Activated T-cell treated with anti-CD3 and anti-CD28 coated beads for 48 hours (primary cell): Measurements from ENCODE around the gene UBTD1.
"Not testable (repeated sequence)": the region's sequence is repeated elsewhere in the genome, so short reads cannot be mapped to it uniquely, and the experiment has no call there.

Source experiments
- DNase-seq: peaks from one replicate; pipeline ENCODE4 v3.0.0-alpha.2; 2020; ENCODE audit warnings: low read depth

Gene UBTD1

DNA sequence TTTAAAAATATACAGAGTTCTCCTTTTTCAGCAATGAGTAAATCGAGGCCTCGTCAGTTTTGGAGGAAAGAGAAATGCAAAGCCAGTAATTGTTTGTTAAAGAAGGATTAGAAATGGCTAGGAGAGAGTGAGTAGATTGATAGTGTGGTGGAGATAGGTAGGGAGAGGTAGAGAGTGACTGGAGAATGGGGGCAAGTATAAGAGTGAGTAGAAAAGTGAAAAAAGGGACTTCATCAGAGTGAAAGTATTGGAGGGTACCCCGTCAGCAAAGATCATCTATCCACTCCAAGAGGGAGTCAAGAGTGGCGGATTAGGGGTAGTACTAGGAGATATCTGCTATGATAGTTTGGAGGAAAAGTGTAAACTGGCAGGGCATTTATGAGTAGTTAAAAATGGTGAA lies 64.6 kb downstream of the UBTD1 start:
- DNase-seq: no peak

DNA sequence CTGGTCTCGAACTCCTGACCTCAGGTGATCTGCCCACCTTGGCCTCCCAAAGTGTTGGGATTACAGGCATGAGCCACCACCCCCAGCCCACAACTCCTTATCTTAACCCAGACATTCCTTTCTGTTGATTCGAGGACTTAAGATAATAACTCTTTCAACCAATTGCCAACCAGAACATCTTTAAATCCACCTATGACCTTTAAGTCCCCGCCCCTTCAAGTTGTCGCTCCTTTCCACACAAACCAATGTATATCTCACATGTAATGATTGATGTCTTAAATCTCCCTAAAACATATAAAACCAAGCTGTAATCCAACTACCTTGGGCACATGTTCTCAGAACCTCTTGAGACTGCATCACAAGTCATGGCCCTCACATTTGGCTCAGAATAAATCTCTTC lies 66.1 kb downstream of the UBTD1 start:
- no peak for DNase-seq

DNA sequence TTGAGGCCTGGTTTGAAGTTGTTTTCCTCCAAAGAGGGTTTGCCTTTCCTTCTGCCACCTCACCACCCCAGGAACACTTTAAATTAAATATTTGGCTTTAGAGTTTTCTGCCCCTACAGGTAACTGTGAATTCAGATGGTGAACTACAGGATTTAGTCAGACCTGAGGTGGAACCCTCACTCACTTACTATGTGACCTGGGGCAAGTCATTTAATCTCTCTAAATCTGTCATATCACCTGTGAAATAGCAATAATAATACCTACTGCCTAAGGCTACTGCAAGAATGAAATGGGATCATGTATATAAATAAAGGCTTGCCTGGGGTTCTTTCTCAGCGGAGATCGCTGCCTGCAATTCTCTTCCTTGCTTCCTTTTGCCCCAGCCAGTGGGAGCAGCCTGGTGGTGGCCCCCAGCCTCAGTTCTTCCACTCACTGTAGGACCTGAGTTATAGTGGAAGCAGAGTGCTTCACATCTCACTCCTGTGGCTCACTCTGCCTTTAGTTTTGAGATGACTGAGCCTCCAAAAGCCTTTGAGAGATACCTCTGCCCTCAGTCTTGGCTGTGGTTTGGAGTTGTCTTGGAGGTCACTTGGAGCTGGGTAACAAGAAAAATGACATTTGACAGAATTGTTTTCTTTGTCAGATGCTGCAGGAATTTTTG lies 67.7 kb downstream of the UBTD1 start:
- DNase-seq: no peak

DNA sequence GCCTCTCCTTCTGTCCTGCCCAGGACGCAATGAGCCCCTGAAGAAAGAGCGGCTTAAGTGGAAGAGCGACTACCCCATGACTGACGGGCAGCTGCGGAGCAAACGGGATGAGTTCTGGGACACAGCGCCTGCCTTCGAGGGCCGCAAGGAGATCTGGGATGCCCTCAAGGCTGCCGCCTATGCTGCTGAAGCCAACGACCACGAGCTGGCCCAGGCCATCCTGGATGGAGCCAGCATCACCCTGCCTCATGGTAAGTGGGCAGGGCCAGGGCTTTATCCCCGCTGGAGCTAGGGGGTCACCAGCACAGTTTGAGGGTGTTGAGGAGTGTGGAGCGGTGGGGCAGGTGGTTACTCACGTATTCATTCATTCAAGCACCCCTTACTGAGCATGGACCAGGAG lies 69.2 kb downstream of the UBTD1 start:
- DNase-seq: no peak

DNA sequence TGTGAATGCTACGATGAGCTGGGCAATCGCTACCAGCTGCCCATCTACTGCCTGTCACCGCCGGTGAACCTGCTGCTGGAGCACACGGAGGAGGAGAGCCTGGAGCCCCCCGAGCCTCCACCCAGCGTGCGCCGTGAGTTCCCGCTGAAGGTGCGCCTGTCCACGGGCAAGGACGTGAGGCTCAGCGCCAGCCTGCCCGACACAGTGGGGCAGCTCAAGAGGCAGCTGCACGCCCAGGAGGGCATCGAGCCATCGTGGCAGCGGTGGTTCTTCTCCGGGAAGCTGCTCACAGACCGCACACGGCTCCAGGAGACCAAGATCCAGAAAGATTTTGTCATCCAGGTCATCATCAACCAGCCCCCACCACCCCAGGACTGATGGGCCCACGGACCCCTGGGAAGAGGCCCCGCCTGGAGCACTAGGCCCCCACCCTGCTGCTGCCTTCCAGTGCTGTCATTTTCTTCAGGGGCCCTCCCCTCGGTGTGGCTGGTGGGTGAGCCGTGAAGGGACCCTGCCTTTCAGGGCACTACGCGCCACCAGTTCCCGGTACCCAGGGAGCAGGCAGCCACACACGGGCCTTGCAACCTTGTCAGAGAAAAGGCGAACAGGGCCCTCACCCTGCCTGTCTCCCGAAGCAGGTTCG lies 71.5 kb downstream of the UBTD1 start:
- DNase-seq: no peak

DNA sequence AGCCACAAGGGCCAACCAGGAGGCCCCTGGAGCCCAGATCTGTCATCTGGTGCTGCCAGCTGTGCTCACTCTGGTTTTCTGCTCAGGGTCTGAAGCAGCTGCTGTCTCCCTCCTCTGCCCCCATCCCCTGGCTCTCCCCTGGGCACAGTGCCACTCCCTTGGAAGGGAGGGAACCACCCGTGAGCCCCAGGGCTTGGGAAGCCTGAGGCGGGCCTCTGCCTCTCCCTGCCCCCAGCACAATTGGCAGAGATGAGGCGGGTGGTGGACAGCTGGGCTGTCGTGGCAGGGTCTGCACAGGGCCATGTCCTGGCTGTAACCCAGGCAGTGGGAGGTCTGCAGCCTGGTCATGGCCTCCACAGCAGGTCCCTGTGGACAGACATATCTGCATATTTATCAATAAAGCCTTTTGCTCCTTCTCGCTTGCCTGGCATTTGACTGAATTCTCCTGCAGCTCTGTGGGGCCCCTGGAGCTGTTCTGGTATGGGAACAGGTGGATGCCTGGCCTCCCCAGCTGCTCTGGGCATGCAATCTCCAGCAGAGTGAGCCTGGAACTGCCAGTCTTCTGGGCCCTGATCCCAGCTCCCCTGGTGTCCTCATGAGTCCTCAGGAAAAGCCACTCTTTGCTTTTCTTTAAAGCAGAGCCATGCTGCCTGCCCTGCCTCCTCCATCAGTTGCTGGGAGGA lies 72.2 kb downstream of the UBTD1 start:
- DNase-seq: no peak

DNA sequence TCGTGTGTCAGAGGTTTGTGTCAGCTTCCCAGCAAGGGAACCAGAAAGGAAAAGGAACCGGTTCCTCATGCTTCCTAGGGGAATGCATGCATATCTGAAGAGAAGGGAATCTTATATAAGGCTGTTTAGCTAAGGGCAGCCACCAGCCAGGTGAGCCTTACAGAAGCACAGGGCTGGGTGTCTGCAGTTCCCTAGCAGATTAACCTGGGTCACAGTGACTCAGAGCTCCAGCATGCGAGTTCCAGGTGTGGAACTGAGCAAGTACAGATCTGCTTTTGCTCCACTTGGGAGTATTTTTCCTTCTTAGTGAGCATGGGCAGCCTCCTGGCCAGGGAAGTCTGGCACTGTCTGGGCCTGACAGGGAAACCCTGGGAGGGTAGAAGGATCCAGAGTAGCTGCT lies 72.9 kb downstream of the UBTD1 start:
- no peak for DNase-seq

DNA sequence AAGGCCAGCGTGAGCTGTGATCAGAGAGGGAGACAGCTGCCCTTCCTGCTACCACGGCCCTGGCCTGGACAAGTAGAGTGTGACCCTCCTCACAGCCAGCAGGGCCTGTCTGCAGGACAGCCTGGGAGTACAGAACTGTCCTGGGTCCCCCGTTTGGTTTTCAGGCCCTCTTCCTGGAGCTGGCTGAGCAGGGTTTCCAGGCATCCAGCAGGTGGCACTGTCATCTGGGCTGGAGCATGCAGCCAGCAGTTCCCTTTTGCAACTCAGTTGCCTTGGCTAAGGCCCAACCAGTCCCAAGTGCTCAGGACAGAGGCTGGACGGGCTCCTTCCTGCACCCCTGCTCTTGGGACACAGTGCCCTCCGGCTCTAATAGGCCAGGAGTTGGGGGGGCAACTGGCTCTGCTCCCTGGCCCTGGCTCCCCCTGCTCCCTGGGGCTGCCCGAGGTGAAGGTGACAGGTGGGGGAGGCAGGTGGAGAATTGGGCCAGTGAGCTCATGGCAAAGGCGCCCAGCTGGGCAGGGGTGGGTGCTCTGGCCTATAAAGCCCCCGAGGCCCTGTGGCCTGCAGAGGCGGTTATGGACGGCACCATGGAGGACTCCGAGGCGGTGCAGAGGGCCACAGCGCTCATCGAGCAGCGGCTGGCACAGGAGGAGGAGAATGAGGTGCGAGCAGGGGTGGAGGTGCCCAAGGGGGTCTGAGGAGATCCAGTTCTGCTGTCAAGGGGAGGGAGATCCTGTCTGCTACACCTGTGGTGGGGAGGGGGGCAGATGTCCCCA lies 73.7 kb downstream of the UBTD1 start, which contains the start of gene ANKRD2:
Gene ANKRD2 (plus strand): TSS at position 566 of the 776 bp plus-strand sequence. CDS start 10 bp downstream, at position 576.
- peak; percentile 44 for DNase-seq

DNA sequence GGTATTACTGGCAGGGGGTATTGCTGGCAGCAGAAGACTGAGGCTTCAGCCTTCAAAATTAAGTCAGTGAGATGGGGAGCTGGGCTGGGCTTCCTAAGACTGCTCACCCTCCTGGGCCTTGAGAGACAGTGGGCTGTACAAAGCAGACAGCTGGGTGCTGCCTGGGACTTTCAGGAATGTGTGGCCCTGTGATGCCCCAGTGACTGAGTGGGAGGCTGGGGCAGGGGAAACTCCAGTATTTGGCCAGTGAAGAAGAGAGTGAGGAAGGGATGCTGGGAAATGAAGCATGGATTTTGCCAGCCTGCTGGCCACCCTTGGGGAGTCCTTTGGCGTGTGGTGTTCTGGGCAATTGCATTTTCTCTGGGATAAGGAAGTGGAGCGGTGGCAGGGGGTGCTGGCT lies 74.3 kb downstream of the UBTD1 start:
- no peak for DNase-seq

DNA sequence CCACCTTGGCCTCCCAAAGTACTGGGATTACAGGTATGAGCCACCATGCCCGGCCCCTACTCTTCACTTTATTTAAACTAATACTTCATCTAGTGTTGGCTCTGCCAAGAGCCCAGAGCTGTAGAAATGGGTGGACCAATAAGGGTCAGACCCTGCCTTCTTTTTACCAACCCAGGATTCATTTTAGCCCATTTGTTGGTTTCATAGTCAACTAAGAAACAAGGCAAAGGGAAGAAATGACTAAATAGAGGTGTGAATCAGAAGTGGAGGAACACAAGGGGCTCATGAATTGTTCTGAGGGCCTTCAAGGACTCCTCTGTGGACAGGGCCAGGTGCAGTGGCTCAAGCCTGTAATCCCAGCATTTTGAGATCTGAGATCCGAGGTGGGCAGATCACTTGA lies 74.9 kb downstream of the UBTD1 start:
- no peak for DNase-seq

DNA sequence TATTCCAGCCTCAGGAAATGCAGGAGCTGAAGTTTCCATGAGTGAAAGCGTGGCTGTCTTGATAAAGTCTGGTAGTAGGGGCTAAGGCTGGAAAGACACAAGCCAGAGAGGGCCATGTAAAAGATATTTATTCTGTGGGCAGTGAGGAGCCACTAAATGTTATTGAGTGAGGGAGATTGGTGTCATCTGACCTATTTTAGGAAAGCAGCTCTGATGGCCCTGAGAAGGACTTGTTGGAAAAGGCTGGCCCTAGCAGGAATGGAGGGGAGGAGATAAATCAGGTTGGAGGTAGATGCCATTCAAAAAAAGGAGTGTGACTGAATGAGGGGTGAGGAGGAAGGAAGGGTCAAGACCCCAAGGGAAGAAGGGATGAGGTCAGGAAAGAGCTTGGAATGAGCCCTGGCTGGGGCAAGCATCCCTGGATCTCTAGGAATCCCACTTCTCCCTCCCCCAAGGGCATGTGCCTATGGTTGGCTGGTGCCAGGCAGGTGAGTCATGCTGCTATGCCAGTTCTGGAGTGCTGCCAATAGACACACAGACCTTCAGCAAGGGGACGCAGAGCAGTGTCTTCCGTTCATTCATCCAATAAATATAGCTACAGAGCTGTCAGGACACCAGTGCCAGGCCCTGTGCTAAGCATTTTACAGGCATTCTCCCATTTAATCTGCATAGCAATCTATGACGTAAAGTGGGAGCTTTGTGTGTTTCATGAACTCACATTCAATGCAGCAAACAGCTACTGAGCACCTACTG lies 75.8 kb downstream of the UBTD1 start:
- no peak for DNase-seq

DNA sequence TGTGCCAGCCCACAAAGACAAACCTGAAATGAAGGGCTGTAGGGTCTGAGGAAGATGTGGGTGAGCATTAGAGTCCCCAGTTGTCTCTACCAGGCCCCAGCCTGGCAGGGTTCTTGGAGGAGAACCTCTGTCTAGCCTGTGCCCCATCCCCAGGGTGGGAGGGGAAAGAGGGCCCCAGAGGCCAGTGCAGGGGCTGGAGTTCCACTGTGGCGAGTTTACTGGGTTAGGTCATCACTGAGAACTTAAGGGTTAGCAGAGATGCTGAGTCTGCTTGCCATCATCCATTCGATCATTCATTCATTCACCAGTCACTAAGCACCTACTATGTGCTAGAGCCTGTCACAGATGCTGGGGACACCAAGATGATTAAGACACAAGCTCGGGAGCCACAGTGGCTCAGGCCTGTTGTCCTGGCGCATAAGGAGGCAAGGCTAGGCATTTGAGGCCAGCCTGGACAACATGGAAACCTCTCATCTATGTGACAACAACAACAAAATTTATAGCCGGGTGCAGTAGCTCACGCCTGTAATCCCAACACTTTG lies 76.5 kb downstream of the UBTD1 start:
- no peak for DNase-seq

DNA sequence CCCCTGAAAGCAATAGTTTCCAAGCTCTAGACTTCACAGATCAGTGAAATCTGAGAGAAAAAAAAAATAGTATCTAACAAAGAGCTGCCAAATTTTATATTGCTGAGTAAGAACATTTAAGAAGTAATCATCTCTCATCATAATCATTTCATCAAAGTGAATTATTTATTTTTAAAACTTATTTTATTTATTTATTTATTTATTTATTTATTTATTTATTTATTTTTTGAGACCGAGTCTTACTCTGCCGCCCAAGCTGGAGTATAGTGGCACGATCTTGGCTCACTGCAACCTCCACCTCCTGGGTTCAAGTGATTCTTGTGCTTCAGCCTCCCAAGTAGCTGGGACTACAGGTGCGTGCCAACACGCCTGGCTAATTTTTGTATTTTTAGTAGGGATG lies 77.8 kb downstream of the UBTD1 start:
- DNase-seq: not testable (repeated sequence)

DNA sequence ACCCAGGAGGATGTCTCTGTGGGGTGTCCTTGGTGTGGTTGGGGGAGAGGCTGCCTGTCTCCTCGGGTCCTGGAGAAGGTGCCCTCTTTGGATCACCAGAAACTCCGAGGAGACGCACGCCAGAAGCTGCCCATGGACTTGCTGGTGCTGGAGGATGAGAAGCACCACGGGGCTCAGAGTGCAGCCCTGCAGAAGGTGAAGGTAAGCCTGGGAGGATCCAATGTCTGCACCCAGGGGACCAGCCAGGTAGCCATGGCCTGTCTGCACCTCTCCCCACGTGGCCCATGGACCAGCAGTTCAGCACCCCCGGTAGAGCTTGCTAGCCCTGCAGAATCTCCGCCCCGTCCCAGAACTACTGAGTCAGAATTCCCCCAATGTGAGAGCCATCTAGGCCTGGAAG lies 79.0 kb downstream of the UBTD1 start:
- no peak for DNase-seq

DNA sequence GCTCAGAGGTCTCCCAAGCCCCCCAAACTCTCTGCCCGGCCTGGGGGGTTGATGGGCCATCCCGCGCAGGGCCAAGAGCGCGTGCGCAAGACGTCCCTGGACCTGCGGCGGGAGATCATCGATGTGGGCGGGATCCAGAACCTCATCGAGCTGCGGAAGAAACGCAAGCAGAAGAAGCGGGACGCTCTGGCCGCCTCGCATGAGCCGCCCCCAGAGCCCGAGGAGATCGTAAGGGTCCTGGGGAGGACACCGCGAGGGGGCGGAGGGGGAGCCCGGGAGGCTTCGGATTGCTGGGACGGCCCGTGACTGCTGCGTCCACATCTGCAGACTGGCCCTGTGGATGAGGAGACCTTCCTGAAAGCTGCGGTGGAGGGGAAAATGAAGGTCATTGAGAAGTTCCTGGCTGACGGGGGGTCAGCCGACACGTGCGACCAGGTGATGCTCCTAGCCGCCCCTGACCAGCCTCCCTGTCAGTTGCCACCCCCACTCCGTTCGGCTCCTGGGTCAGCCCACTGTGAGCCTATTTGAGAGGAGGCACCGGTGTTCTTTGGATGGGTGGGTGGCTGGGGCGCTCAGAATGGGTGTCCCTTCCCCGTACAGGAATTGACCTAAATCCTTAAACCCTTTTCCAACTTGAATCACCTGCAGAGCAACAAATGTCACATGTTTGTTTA lies 79.6 kb downstream of the UBTD1 start:
- no peak for DNase-seq

DNA sequence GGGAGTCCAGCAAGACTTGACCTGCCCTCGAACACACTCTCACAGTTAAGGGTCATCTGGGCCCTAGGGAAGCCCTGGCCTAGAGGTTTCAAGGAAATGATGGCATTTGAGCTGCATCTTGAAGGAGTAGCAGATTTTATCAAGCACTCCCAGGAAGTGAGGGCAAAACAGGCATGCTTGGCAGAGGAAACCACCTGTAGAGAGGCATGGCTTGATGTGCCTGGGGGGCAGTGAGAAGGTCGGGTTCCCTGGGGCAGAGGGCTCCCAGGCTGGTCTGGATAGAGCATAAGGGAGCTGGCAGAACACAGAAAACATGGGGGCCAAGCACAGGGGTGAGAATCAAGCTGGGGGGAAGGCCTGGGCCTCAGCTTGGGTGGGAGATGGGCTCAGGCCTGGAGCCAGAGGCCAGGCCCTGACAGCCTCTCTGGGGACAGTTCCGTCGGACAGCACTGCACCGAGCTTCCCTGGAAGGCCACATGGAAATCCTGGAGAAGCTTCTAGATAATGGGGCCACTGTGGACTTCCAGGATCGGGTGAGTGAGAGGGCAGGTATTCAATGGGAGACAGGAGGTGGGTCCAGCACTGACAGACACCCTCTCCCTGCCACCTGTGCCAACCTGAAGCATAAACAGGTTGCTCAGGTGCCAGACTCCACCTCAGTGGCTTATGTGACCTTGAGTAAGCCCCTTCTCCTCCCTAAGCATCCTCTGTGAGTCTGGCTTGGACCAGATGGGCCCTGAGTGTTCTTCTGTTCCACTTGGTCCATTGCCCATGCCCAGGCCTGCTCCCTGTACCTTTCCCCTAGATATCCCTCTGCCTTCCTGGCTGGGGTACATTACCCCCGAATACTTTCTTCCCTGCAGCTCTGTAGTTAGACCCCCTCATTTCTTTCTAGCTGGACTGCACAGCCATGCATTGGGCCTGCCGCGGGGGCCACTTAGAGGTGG lies 82.0 kb downstream of the UBTD1 start:
- DNase-seq: no peak

DNA sequence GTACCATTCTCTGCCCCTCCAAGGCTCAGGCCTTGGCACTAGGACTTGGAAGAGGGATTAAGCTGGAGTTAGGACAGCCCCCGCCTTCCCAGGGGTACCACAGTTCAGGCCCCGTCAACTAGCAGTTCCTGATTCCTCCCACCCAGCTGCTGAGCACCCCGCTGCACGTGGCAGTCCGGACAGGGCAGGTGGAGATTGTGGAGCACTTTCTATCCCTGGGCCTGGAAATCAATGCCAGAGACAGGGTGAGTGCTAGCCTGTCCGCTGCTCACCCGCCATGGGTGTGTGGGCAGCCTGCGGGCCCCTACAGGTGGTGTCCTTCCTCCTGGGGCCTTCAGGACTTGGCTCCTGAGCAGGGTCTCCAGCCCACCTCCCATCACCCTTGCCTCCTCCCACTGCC lies 83.4 kb downstream of the UBTD1 start:
- DNase-seq: no peak

DNA sequence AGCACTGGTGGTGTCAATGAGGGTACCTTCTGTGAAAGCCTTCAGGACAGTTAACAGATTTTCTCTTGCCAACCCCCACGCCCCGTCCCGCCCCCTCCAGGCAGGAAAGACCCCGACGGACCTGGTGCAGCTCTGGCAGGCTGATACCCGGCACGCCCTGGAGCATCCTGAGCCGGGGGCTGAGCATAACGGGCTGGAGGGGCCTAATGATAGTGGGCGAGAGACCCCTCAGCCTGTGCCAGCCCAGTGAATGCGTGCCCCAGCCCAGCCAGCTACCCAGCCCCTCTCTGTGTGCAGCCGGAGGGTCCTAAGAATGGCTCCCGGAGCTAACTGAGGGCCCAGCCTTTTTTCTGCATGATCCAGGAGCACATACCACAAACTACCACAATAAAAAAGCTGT lies 84.8 kb downstream of the UBTD1 start:
- no peak for DNase-seq

DNA sequence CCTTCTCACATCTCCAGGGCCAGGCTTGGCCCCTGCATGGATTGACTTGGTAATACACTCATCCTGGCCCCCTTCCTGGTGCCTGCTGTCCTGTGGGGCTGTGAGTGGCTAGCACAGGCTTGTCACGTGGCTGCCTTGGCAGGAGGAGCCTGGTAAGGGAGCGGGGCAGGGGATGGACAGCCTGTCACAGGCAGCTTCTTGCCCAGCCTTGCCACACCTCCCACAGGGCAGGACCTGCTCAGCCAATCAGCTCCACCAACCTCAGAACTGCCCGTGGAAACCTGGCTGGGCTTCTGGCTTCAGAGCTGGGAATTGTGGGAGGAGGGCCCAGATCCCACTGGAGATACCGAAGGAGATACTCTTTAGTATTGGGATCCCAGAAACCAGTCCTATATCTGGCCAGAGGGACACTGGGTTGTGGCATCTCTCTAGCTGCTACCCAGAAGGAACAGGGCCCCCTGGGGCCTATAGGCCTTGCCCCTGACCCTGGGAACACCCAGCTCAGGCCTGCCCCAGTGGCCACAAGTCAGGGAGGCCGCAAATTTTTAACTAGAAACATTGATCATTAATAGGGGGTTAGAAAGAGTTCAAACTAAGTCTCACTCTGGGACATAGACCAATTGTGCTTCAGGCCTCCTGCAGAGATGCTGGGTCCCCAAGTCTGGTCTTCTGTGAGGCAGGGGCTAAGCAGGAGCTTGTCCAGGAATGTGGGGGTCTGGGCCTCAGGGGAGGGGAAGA lies 85.5 kb downstream of the UBTD1 start, which contains the start of gene HOGA1:
Gene HOGA1 (plus strand): TSS at position 330 of the 738 bp plus-strand sequence. CDS start 315 bp downstream, at position 645.
- DNase-seq: no peak
